GM12801 (cell line): ENCODE measurements around the gene STAT5A.

ENCODE experiments used
- TF ChIP-seq, protein P1 (sequence below): IDR thresholded peaks from one replicate; pipeline ENCODE4 v1.5.1; 2011; ENCODE audit warnings: control low read depth; ENCODE audit not compliant: insufficient read length; ENCODE audit errors: extremely low read depth

The STAT5A gene

DNA sequence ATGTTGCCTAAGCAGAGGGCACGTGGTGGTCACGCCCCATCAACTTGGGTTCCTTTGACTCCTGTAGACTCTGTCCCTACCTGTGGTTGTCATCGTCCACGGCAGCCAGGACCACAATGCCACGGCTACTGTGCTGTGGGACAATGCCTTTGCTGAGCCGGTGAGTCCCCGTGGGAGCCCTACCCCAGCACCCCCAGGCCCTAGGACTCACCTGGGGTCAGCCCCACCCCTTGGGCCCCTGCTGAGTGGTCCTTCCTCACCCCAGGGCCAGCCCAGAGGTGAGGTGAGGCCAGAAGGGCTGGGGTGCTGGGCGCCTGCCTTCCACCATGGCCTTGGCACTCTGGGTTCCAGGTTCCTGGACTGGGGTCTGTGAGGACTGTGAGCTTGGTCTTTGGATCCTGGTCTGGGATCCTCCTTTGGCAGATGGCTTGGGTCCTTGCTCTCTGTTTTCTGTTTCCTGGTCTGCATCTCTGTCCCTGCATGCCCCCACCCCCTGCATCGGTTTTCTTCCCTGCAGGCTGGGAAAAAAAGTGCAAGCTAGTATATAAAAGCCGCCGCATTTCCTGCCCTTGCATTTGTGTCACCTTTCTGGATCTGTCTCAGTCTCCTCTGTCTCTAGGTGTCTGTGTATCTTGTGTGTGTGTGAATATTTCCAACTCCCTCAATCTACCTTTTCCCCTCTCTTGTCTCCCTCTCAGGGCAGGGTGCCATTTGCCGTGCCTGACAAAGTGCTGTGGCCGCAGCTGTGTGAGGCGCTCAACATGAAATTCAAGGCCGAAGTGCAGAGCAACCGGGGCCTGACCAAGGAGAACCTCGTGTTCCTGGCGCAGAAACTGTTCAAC, 17.5 kb downstream of the STAT5A start:
- TF ChIP-seq, protein P1, sequence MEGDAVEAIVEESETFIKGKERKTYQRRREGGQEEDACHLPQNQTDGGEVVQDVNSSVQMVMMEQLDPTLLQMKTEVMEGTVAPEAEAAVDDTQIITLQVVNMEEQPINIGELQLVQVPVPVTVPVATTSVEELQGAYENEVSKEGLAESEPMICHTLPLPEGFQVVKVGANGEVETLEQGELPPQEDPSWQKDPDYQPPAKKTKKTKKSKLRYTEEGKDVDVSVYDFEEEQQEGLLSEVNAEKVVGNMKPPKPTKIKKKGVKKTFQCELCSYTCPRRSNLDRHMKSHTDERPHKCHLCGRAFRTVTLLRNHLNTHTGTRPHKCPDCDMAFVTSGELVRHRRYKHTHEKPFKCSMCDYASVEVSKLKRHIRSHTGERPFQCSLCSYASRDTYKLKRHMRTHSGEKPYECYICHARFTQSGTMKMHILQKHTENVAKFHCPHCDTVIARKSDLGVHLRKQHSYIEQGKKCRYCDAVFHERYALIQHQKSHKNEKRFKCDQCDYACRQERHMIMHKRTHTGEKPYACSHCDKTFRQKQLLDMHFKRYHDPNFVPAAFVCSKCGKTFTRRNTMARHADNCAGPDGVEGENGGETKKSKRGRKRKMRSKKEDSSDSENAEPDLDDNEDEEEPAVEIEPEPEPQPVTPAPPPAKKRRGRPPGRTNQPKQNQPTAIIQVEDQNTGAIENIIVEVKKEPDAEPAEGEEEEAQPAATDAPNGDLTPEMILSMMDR, result no peak

DNA sequence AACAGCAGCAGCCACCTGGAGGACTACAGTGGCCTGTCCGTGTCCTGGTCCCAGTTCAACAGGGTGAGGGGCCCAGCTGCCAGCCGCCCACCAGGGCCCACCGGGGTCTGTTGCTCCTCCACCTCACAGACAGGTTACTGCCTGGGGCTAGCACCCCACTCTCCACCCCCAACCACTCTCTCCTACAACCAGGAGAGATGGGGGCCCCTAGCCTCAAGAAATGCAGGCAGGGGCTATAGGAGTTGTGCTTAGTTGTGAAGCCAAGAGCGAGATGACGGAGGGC, 18.0 kb downstream of the STAT5A start:
- TF ChIP-seq, protein P1, result no peak

DNA sequence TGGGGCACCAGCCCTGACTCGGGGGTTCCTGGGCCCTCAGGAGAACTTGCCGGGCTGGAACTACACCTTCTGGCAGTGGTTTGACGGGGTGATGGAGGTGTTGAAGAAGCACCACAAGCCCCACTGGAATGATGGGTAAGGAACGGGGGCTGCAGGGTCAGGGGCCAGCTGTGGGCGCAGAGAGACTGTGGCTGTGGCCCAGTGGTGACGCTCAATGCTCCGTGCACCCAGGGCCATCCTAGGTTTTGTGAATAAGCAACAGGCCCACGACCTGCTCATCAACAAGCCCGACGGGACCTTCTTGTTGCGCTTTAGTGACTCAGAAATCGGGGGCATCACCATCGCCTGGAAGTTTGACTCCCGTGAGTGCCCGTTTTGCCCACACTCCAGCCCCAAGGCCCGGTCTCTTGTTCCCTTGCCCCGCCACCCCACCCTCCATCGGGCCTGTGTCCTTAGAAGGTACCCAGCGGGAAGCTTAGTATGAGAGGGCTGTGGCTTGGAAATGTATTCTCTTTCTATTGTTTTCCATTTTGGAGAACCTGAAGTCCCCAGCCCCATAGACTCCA, 19.1 kb downstream of the STAT5A start:
- TF ChIP-seq, protein P1, result no peak

DNA sequence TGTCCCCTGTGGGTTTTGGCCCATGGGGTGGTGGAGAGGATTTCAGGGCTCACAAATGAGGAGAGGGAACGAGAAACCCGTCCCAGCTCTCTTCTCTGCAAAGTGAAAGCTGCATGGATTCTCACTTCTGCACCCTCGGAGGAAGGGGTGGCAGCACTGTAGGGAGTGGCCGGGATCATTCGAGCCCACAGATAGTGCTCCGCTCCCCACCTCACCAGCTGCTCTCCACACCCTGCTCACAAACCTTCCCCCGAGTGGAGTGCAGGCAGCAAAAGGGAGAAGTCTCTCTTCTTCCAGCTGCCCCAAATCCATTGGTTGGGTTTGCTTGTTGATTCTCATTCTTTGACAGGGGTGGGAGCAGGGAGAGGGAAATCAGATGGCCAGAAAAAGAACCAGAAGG, 20.1 kb downstream of the STAT5A start:
- TF ChIP-seq, protein P1, result no peak

DNA sequence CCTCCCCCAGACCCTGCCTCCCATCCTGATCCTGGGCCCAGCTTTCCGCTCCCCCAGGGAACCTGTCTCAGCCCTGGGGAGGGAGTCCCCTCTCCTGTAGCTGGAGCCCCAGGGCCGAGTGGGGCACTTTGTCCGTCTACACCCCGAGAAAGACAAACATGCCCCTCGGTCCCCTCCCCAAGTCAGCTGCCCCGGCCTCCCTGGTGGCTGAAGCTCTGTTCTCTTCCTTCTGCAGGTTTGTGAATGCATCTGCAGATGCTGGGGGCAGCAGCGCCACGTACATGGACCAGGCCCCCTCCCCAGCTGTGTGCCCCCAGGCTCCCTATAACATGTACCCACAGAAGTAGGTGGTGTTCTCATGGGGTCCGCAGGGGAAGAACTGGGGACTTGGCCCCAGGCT, 20.8 kb downstream of the STAT5A start:
- TF ChIP-seq, protein P1, result no peak

DNA sequence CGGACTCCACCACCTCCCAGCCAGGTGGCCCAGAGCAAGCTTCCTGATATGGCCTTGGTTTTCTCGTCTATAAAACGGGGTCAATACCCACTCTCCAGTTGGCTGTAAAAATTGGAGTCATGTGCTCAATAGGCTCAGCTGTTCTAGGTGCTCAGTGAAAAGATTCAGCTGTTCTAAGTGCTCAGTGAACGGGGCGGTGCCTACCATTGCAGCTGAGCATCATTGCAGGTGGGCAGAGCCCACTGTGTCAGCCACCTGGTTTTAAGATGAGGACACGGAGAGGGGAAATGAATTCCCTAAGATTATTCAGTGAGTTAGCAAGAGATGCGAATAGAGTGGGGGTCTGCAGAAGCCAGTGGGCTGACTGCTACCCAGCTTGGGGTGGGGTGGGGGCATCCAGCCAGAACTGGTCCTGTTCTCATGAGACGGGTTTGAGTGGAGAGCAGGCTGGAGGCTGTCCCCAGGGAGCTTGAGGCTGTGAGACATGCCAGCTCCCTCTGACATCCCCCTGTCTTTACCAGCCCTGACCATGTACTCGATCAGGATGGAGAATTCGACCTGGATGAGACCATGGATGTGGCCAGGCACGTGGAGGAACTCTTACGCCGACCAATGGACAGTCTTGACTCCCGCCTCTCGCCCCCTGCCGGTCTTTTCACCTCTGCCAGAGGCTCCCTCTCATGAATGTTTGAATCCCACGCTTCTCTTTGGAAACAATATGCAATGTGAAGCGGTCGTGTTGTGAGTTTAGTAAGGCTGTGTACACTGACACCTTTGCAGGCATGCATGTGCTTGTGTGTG, 21.9 kb downstream of the STAT5A start:
- TF ChIP-seq, protein P1, result no peak

DNA sequence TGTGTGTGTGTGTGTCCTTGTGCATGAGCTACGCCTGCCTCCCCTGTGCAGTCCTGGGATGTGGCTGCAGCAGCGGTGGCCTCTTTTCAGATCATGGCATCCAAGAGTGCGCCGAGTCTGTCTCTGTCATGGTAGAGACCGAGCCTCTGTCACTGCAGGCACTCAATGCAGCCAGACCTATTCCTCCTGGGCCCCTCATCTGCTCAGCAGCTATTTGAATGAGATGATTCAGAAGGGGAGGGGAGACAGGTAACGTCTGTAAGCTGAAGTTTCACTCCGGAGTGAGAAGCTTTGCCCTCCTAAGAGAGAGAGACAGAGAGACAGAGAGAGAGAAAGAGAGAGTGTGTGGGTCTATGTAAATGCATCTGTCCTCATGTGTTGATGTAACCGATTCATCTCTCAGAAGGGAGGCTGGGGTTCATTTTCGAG, 22.5 kb downstream of the STAT5A start:
- TF ChIP-seq, protein P1, result no peak
